Activated naive CD8-positive, alpha-beta T cell treated with anti-CD3 and anti-CD28 coated beads for 36 hours (primary cell): Measurements from ENCODE around the gene NKX3-2. TPM values are rescaled to one million over a fixed set of nuclear protein-coding genes. Genes with fewer than 3 reads are reported as not detected.
"Not testable (repeated sequence)": the region's sequence is repeated elsewhere in the genome, so short reads cannot be mapped to it uniquely, and the experiment has no call there.

Experiments
- DNase-seq: peaks from one replicate; pipeline ENCODE4 v3.0.0; 2021
- H3K27ac Mint-ChIP-seq: one replicate; pipeline ENCODE4 v1.8.0; 2022; ENCODE audit warnings: mild to moderate bottlenecking, moderate library complexity, mixed read lengths
- H3K27me3 Mint-ChIP-seq: one replicate; pipeline ENCODE4 v1.8.0; 2022; ENCODE audit warnings: mild to moderate bottlenecking, mixed read lengths
- H3K36me3 Mint-ChIP-seq: one replicate; pipeline ENCODE4 v1.8.0; 2021; ENCODE audit warnings: mild to moderate bottlenecking, mixed read lengths
- H3K4me1 Mint-ChIP-seq: one replicate; pipeline ENCODE4 v1.8.0; 2021; ENCODE audit warnings: mixed read lengths
- H3K4me3 Mint-ChIP-seq: one replicate; pipeline ENCODE4 v1.8.0; 2022; ENCODE audit warnings: mild to moderate bottlenecking, moderate library complexity, mixed read lengths
- H3K9me3 Mint-ChIP-seq: one replicate; pipeline ENCODE4 v1.8.0; 2022; ENCODE audit warnings: mixed read lengths
- total RNA-seq, 2 experiments: library from RNA; stranded (reverse); gene quantifications; one replicate each; pipeline ENCODE4 v1.2.3, GENCODE V29; 2021

NKX3-2 gene
- not detected for total RNA-seq

GRCh38 chr4:13543839-13544605 lies at the start of gene NKX3-2:
Gene NKX3-2, minus strand, starts transcription at chr4:13544508. Its CDS starts 94 bp downstream, at chr4:13544414.
- H3K27ac Mint-ChIP-seq, result peak within 1 kb of the TSS; percentile 76
- DNase-seq, result no peak
- H3K4me1 Mint-ChIP-seq, result peaks cover 40% of the 10 kb centered on the region
- peaks cover 8% of the 10 kb centered on the region for H3K36me3 Mint-ChIP-seq
- H3K27me3 Mint-ChIP-seq, result peaks cover 91% of the 10 kb centered on the region
- peaks cover 2% of the 10 kb centered on the region for H3K9me3 Mint-ChIP-seq
- peak within 1 kb of the TSS; percentile 80 for H3K4me3 Mint-ChIP-seq

GRCh38 chr4:13592220-13592619 lies 47.9 kb upstream of the NKX3-2 start:
- Mint-ChIP-seq H3K27ac (no peak overlapping the region), H3K36me3 (peaks cover 8% of the 10 kb centered on the region), H3K4me3 (no peak overlapping the region), H3K4me1 (no peaks in the 10 kb centered on the region), H3K27me3 (no peaks in the 10 kb centered on the region), H3K9me3 (no peaks in the 10 kb centered on the region)
- no peak for DNase-seq

- Mint-ChIP-seq H3K27ac (no peak overlapping the region), H3K4me1 (no peaks in the 10 kb centered on the region), H3K27me3 (no peaks in the 10 kb centered on the region), H3K4me3 (no peak overlapping the region), H3K9me3 (no peaks in the 10 kb centered on the region), H3K36me3 (peaks cover 8% of the 10 kb centered on the region)
- DNase-seq, result no peak
Measured at GRCh38 chr4:13590766-13591165, 46.5 kb upstream of the NKX3-2 start.

GRCh38 chr4:13588954-13589353 lies 44.6 kb upstream of the NKX3-2 start:
- H3K36me3 Mint-ChIP-seq, result peaks cover 8% of the 10 kb centered on the region
- no peaks in the 10 kb centered on the region for H3K27me3 Mint-ChIP-seq
- no peak overlapping the region for H3K4me3 Mint-ChIP-seq
- H3K27ac Mint-ChIP-seq, result no peak overlapping the region
- H3K9me3 Mint-ChIP-seq, result no peaks in the 10 kb centered on the region
- no peak for DNase-seq
- no peaks in the 10 kb centered on the region for H3K4me1 Mint-ChIP-seq

DNA sequence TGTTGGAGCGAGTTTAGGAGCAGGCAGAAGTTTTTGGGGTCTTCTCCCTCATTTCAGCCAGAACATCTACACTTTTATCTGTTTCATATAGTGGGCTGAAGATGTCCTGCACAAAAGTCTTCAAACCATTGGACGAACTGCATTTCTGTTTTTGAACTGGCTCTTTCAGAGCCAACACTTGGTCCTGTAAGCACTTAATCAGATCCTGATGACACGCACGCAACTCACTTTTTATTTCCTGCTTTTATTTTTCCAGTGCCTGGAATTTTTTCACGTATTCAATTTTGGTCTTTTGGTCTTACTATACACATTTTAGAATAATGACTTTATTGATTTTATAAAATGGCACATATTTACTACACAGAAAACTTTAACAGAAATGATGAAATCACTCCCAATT lies 40.2 kb upstream of the NKX3-2 start:
- Mint-ChIP-seq H3K4me3 (no peak overlapping the region), H3K36me3 (peaks cover 18% of the 10 kb centered on the region), H3K4me1 (no peaks in the 10 kb centered on the region), H3K9me3 (no peaks in the 10 kb centered on the region), H3K27ac (no peak overlapping the region), H3K27me3 (no peaks in the 10 kb centered on the region)
- no peak for DNase-seq

GRCh38 chr4:13580036-13580435 lies 35.7 kb upstream of the NKX3-2 start:
- no peak overlapping the region for H3K27ac Mint-ChIP-seq
- H3K4me1 Mint-ChIP-seq, result no peaks in the 10 kb centered on the region
- DNase-seq, result no peak
- H3K36me3 Mint-ChIP-seq, result peaks cover 23% of the 10 kb centered on the region
- no peak overlapping the region for H3K4me3 Mint-ChIP-seq
- H3K9me3 Mint-ChIP-seq, result no peaks in the 10 kb centered on the region
- H3K27me3 Mint-ChIP-seq, result no peaks in the 10 kb centered on the region

DNA sequence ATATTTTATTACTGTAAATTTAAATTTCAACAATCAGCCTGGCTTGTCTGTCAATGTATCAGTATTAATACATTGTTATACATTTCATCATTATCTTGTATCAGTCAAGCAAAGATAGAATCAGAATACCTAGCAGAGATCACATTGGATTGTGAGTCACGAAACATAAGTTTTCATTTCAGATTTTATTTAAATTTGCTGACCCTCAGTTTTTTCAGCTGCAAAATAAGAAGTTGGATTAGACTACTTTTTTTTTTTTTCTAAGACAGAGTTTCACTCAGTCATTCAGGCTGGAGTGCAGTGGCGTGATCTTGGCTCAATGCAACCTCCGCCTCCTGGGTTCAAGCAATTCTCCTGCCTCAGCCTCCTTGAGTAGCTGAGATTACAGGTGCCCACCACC lies 33.4 kb upstream of the NKX3-2 start:
- no peaks in the 10 kb centered on the region for H3K4me1 Mint-ChIP-seq
- no peak for DNase-seq
- H3K36me3 Mint-ChIP-seq, result peaks cover 17% of the 10 kb centered on the region
- H3K9me3 Mint-ChIP-seq, result no peaks in the 10 kb centered on the region
- H3K27ac Mint-ChIP-seq, result no peak overlapping the region
- H3K27me3 Mint-ChIP-seq, result no peaks in the 10 kb centered on the region
- no peak overlapping the region for H3K4me3 Mint-ChIP-seq

DNA sequence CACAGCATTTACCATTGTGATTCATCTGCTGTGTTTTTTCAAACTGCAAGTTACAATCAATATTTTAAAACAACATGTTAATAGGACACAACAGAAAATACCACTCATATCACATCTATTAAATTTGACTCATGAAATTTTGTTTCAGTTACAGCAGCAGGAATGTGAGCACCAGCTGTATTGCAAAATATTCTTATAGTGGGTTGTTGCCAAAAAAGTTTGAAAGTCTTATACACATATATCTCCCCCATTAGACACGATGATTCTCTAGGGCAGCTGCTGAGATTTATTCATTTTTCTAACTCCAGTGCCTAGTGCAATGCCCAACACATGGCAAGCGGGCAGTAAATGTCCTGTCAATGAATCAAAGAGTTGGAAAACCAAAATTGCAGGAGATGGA lies 26.6 kb upstream of the NKX3-2 start:
- Mint-ChIP-seq H3K27me3 (no peaks in the 10 kb centered on the region), H3K36me3 (peaks cover 18% of the 10 kb centered on the region), H3K4me3 (no peak overlapping the region)

DNA sequence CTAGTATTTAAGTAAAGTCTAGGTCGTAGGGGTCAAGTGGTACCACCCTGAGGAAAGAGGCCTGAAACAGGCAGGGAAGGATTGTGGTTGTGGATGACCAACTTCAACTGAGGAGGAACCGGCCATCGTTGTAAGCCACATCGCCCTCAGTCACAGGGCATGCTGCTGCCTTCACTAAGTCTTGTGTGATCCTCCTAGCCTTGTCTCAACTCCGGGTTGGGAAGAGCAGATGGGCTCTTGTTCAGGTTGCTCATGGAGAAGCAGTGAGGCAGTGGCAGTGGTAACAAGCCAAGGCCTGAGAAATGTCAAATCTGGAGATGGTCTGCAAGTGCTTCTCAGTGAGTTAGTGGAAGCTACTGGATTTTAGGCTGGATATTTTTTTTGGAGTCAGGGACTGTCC lies 22.8 kb upstream of the NKX3-2 start:
- no peak overlapping the region for H3K27ac Mint-ChIP-seq
- no peaks in the 10 kb centered on the region for H3K9me3 Mint-ChIP-seq
- peaks cover 16% of the 10 kb centered on the region for H3K36me3 Mint-ChIP-seq
- no peaks in the 10 kb centered on the region for H3K4me1 Mint-ChIP-seq
- no peak overlapping the region for H3K4me3 Mint-ChIP-seq
- no peak for DNase-seq
- H3K27me3 Mint-ChIP-seq, result no peaks in the 10 kb centered on the region

More for the DNA sequence above, 26.6 kb upstream of the NKX3-2 start:
- no peaks in the 10 kb centered on the region for H3K9me3 Mint-ChIP-seq
- DNase-seq, result no peak
- no peaks in the 10 kb centered on the region for H3K4me1 Mint-ChIP-seq
- no peak overlapping the region for H3K27ac Mint-ChIP-seq

DNA sequence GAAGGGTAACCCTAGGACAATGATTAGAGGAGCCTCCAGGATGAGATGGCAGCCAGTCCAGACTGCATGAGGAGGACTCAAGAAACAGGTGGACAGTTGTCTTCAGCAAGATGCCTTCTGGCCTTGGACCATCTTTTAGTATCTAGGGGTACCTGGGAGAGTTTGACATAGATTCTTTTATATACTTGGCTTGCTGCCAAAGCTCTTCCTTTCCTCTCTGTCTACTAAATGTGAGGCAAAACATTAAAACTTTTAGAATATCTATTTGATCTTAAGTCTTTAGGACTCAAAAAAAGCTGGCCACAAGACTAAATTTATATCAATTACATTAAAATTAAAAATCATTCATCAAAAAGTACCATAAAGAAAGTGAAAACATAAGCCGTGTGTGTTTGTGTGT lies 18.6 kb upstream of the NKX3-2 start:
- Mint-ChIP-seq H3K36me3 (peaks cover 8% of the 10 kb centered on the region), H3K4me3 (no peak overlapping the region), H3K9me3 (no peaks in the 10 kb centered on the region), H3K4me1 (peaks cover 2% of the 10 kb centered on the region), H3K27ac (no peak overlapping the region), H3K27me3 (peaks cover 4% of the 10 kb centered on the region)
- DNase-seq, result no peak

DNA sequence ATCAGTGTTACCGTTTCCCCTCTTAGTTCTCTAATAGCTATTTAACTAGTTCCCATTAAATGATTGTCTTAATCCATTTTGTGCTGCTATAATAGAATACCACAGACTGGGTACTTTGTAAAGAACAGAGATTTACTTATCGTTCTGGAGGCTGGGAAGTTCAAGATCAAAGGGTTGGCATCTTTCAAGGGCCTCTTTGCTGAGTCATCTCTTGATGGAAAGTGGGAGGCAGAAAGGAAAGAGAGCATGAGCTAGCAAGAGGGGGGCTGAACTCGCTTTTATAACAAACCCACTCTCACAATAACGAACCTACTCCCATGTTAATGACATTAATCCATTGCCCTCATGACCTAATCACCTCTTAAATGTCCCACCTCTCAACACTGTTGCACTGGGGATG lies 17.4 kb upstream of the NKX3-2 start:
- H3K9me3 Mint-ChIP-seq, result no peaks in the 10 kb centered on the region
- peaks cover 5% of the 10 kb centered on the region for H3K36me3 Mint-ChIP-seq

DNA sequence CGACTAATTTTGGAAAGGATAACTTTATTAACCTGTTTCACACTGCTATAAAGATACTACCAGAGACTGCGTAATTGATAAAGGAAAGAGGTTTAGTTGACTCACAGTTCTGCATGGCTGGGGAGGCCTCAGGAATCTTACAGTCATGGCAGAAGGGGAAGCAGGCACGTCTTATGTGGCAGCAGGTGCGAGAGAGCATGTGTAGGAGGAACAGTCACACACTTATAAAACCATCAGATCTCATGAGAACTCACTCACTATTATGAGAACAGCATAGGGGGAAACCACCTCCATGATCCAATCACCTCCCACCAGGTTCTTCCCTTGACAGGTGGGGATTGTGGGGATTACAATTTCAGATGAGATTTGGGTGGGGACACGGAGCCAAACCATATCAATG lies 15.8 kb upstream of the NKX3-2 start:
- DNase-seq, H3K36me3 Mint-ChIP-seq, H3K4me1 Mint-ChIP-seq, H3K4me3 Mint-ChIP-seq, H3K9me3 Mint-ChIP-seq, H3K27ac Mint-ChIP-seq: not testable (repeated sequence)
- H3K27me3 Mint-ChIP-seq, result peaks cover 13% of the 10 kb centered on the region

More for the DNA sequence above, 17.4 kb upstream of the NKX3-2 start:
- H3K4me1 Mint-ChIP-seq, result peaks cover 2% of the 10 kb centered on the region
- H3K27me3 Mint-ChIP-seq, result peaks cover 6% of the 10 kb centered on the region
- no peak overlapping the region for H3K4me3 Mint-ChIP-seq
- H3K27ac Mint-ChIP-seq, result no peak overlapping the region
- no peak for DNase-seq

- H3K4me1 Mint-ChIP-seq, result peaks cover 2% of the 10 kb centered on the region
- no peak overlapping the region for H3K4me3 Mint-ChIP-seq
- no peak for DNase-seq
- H3K9me3 Mint-ChIP-seq, result no peaks in the 10 kb centered on the region
- no peak overlapping the region for H3K27ac Mint-ChIP-seq
- H3K36me3 Mint-ChIP-seq, result no peaks in the 10 kb centered on the region
- H3K27me3 Mint-ChIP-seq, result peaks cover 16% of the 10 kb centered on the region
Measured at GRCh38 chr4:13559413-13559812, 15.1 kb upstream of the NKX3-2 start.

DNA sequence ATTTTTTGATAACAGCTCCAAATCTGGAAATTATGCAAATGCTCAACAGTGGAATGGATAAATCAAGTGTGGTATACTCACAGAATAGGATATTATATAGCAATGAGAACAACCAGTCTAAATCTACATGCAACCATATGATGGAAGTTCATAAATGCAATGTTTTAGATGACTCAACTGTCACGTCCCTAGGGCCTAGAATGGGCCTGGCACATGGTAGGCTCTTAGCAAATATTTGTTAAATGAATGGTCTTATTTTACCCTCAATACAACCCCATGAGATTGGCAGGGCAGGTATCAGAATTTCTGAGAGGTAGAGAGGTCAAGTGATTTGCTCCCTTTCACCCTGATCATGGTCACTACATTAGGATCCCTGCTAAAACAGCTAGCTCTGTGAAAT lies 14.6 kb upstream of the NKX3-2 start:
- no peak for DNase-seq
- Mint-ChIP-seq H3K4me3 (no peak overlapping the region), H3K4me1 (peaks cover 2% of the 10 kb centered on the region), H3K27ac (no peak overlapping the region), H3K36me3 (no peaks in the 10 kb centered on the region), H3K27me3 (peaks cover 19% of the 10 kb centered on the region), H3K9me3 (no peaks in the 10 kb centered on the region)

GRCh38 chr4:13555325-13555724 lies 11.0 kb upstream of the NKX3-2 start:
- H3K9me3 Mint-ChIP-seq, result no peaks in the 10 kb centered on the region
- no peak overlapping the region for H3K4me3 Mint-ChIP-seq
- H3K4me1 Mint-ChIP-seq, result no peaks in the 10 kb centered on the region
- peaks cover 51% of the 10 kb centered on the region for H3K27me3 Mint-ChIP-seq
- DNase-seq, result no peak
- no peaks in the 10 kb centered on the region for H3K36me3 Mint-ChIP-seq
- H3K27ac Mint-ChIP-seq, result no peak overlapping the region

GRCh38 chr4:13553081-13553480 lies 8.8 kb upstream of the NKX3-2 start:
- Mint-ChIP-seq H3K36me3 (no peaks in the 10 kb centered on the region), H3K4me3 (no peak overlapping the region), H3K27me3 (peaks cover 68% of the 10 kb centered on the region), H3K27ac (no peak overlapping the region), H3K4me1 (peaks cover 9% of the 10 kb centered on the region), H3K9me3 (no peaks in the 10 kb centered on the region)
- DNase-seq, result no peak
